GM12892 (cell line): ENCODE results near the gene KIF7.

Experiments
- POLR2A ChIP-seq: IDR thresholded peaks from 2 replicates; pipeline ENCODE4 v1.6.1; 2011; ENCODE audit warnings: low read depth, low read length, control low read depth
- POLR2AphosphoS5 ChIP-seq: IDR thresholded peaks from 2 replicates; pipeline ENCODE4 v1.6.1; 2011; ENCODE audit warnings: low read depth, low read length, control low read depth
- TAF1 ChIP-seq: IDR thresholded peaks from 2 replicates; pipeline ENCODE4 v1.6.1; 2011; ENCODE audit warnings: low read depth, mild to moderate bottlenecking, control low read depth, low read length, borderline replicate concordance

DNA sequence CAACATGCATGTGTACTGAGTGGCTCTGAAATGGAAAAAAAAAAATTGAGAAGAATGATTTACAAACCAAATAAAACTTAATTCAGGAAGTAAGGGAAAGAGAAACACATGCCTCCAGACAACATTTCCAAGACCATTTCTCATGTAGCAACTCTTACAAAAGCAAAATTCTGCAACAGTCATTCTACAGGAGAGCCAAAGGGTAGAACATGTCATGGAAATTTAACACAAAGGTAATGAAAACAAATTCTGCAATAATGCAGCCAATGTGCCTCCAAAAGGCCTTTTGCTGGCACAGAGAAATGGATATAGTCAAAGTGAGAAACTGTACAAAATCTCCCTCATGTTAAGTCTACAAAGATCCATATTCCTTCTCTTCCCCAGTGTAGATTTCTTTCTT, 31.3 kb upstream of the KIF7 start:
- no peak for TF ChIP-seq TAF1
- no peak for TF ChIP-seq POLR2AphosphoS5
- TF ChIP-seq POLR2A = no peak
